Stimulated activated CD4-positive, alpha-beta T cell treated with anti-CD3 and anti-CD28 coated beads, Interleukin-2, amount 100 ng/mL, for 4 hours (primary cell): ENCODE results near the gene NLRP5.
A peak's percentile ranks its signal among the peaks of the same experiment; 100 is the strongest.
"Not testable (repeated sequence)": the region's sequence is repeated elsewhere in the genome, so short reads cannot be mapped to it uniquely, and the experiment has no call there.

Source experiments
- DNase-seq: peaks from one replicate; pipeline ENCODE4 v3.0.0-alpha.2; 2020; ENCODE audit warnings: low read depth

The NLRP5 gene

DNA sequence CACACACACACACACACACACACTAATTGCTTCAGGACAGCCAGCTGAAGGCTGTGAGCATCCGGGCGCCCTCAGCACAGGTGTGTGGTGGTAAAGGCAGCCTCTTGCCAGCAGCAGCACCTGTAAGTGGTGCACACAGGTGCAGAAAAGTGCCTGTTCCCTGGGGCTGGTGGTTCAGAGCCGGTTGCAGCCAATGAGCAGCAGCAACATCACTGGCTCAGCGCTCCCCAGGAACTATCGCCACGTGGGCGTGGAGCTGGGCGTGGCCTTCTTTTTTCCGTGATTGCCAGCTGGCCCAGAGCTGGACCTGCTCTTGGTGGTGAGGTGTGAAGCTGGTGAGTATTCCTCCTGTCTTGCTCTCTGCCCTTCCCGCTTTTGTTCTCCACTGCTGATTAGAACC is at the start of gene NLRP5:
Gene NLRP5 (plus strand): TSS at position 289 of the 400 bp plus-strand sequence.
- DNase-seq = no peak

DNA sequence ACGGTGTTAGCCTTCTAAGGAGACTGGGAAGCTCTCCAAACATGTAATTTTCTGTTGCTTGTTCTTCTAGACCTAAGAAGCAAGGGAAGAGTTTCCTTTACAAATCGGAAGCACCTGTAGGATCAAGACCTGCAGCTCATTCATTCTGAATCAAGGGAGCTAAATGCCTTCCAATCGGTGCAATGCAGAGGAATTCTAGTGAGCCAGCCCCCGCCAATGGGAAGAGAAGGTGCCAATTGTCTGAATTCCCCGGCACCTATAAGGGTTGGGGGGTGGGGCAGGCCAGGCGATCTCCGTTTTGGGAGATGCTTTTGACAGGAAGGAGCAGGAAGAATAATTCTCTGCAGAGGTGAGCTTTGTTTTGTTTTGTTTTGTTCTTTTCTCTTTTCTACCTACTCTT is 47.4 kb upstream of the NLRP5 start:
- DNase-seq = no peak

GRCh38 chr19:55940306-55940705 is 46.3 kb upstream of the NLRP5 start:
- no peak for DNase-seq

- DNase-seq = no peak
Measured at GRCh38 chr19:55947532-55947931, 39.0 kb upstream of the NLRP5 start, which contains the start of gene NLRP8. NLRP8 (plus strand) TSS chr19:55947832.

DNA sequence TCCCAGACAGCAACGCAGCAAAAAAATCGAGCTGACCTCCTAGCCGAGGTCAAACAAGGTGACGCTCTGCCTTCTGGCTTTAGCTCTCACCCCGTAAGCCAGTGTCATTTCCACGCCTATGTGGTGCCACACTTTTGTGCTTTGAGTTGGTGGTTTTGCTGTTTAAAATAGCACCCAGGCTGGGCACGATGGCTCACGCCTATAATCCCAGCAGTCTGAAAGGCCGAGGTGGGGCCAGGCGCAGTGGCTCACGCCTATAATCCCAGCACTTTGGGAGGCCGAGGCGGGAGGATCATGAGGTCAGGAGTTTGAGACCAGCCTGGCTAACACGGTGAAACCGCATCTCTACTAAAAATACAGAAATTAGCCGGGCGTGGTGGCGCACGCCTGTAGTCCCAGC is 36.0 kb upstream of the NLRP5 start:
- not testable (repeated sequence) for DNase-seq

GRCh38 chr19:55956431-55956830 is 30.1 kb upstream of the NLRP5 start:
- DNase-seq = no peak

DNA sequence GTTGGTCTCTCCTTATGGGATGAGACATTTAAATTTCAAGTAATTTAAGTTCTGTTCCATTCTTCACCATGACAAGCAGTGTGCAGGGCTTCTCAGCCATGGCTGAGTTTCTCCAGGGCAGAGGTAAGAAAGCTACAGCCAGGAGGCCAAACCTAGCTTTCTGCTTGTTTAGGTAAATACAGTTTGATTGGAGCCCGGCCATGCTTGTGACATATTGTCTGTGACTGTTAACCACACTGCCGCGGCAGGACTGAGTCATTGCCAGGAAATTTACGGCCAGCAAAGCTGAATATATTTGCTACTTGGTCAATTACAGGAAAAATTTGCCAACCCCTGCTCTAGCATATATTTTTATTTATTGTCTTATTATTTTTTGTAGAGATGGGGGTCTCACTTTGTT is 28.2 kb upstream of the NLRP5 start:
- DNase-seq = no peak

GRCh38 chr19:55959996-55960675 is 26.4 kb upstream of the NLRP5 start:
- no peak for DNase-seq

DNA sequence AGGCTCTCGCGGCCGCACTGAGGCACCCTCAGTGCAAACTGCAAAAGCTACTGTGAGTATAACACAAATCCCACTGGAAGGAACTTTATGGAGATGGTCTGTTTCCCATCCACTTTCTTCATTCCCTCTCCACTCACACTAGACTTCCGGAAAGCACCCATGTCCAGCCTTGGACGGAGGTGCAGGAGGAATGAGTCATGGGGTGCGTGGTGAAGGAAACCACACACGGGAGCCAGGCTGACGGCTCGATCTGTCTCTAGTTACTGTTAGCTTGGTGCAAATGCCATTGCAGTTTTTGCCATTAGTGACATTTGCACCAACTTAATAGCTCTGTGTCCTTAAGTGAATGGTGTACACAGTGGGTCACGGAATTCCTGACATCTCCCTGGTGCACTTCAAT is 24.4 kb upstream of the NLRP5 start:
- DNase-seq = no peak

- no peak for DNase-seq
Measured at GRCh38 chr19:55973982-55974381, 12.6 kb upstream of the NLRP5 start.

DNA sequence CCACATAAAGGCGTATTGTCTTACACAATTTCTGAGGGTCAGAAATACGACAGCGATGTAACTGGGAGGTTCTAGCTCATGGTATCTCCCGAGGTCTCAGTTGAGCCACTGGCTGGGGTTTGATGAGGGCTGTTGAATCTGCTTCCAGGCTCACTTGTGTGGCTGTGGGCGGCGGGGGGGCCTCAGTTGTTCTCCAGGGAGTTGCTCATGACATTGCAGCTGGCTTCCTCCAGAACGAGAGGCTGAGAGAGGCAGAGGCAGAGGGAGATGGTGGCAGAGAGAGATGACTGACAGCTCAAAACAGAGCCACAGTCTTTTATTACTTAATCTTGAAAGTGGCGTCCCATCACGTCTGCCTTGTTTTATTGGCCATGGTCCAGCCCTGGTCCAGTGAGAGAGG is 6.2 kb upstream of the NLRP5 start:
- DNase-seq = no peak

DNA sequence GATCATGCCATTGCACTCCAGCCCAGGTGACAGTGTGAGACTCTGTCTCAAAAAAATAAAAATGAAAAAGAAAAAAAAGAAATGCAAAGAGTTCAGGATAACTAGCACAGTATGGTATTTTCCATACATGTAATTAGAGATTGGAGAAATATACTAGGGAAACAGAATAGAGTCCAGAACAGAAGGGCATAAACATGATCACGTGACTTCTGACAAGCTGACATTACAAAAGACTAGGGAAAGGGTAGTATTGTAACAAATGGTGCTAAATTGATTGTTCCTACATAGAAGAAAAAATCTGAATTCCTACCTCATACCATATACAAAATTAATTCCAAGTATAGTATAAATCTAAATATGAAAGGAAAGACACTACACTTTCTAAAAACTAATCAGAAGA is 1.3 kb upstream of the NLRP5 start:
- DNase-seq = no peak

DNA sequence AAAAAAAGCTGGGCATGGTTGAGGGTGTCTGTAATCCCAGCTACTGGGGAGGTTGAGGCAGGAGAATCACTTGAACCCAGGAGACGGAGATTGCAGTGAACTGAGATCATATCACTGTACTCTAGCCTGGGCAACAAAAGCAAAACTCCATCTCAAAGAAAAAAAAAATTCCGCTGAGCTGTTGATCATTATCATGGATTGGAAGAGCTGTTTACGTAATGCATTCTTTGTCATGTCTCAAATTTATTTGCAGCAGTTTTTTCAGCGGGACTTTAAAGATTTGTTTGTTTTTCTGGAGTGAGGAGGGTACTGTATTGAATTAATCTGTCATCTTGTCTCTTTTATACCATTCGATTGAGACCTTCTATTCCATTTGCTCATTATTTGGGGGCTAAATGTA is 4.3 kb downstream of the NLRP5 start:
- no peak for DNase-seq

- DNase-seq = no peak
Measured at GRCh38 chr19:55993492-55993891, 6.9 kb downstream of the NLRP5 start.

DNA sequence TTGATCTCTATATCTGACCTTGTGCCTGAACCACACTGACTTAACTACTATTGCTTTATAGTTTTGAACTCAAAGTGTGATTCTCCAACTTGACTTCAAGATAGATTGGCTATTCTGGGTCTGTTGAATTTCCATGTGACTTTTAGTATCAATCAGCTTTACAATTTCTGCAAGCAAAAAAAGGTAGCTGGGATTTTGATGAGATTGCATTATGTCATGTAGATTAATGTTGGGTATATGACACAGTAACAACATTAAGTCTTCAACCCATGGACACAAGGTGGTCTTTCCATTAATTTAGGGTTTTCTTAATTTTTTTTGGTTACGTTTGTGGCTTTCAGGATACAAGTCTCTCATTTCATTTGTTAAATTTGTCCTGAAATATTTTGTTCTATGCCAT is 28.2 kb downstream of the NLRP5 start:
- no peak for DNase-seq

- no peak for DNase-seq
Measured at GRCh38 chr19:56015756-56016155, 29.2 kb downstream of the NLRP5 start.

- DNase-seq = not testable (repeated sequence)
Measured at GRCh38 chr19:56019325-56019724, 32.8 kb downstream of the NLRP5 start.

GRCh38 chr19:56020355-56020975 is 33.9 kb downstream of the NLRP5 start:
- not testable (repeated sequence) for DNase-seq

DNA sequence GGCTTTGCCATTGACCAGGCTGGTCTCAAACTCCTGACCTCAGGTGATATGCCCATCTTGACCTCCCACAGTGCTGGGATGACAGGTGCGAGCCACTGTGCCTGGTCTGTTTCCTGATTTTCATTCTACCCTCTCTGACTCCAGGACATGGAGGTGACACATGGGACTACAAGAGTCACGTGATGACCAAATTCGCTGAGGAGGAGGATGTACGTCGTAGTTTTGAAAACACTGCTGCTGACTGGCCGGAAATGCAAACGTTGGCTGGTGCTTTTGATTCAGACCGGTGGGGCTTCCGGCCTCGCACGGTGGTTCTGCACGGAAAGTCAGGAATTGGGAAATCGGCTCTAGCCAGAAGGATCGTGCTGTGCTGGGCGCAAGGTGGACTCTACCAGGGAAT is 40.2 kb downstream of the NLRP5 start:
- no peak for DNase-seq

GRCh38 chr19:56053596-56053995 is 67.0 kb downstream of the NLRP5 start:
- DNase-seq = no peak

- DNase-seq = peak; percentile 31
Measured at GRCh38 chr19:56066152-56067023, 79.8 kb downstream of the NLRP5 start.

DNA sequence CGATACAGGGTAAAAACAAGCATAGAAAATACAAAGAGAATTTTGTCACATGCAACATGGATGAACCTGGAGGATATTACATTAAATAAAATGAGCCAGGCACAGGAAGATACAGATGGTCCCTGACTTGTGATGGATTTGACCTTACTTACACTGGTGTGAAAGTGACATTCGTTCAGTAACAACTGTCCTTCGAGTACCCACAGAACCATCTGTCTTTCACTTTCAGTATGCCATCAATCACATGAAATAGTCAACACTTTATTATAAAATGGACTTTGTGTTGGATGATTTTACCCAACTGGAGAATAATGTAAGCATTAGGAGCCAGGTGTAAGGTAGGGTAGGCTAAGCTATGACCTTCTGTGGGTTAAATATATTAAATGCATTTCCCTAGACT is 83.1 kb downstream of the NLRP5 start:
- DNase-seq = no peak

- DNase-seq = no peak
Measured at GRCh38 chr19:56071151-56071550, 84.6 kb downstream of the NLRP5 start.
